Esophagus muscularis mucosa (tissue), 4 donors: ENCODE results near the gene BAD. TPM values are rescaled to one million over a fixed set of nuclear protein-coding genes. Genes with fewer than 3 reads are reported as not detected.

Source experiments
- DNase-seq: peaks from one replicate; pipeline ENCODE4 v3.0.0-alpha.2; 2017; ENCODE audit errors: extremely low spot score
- H3K27ac ChIP-seq, 4 donors: fragments of 200-600 bp; sonication (generic); replicated peaks in 1 of 4; 1 replicate in 3 of 4; 2 replicates in 1 of 4; pipeline ENCODE4 v1.5.1; 2016 to 2019; ENCODE audit warnings: mild to moderate bottlenecking in 1 of 4
- H3K27me3 ChIP-seq, 4 donors: fragments of 200-600 bp; sonication (generic); one replicate each; pipeline versions ENCODE4 v1.5.1 to v1.6.0; 2016 to 2019
- H3K36me3 ChIP-seq, 4 donors: fragments of 200-600 bp; sonication (generic); one replicate each; pipeline ENCODE4 v1.5.1; 2016 to 2019
- H3K4me1 ChIP-seq, 4 donors: fragments of 200-600 bp; sonication (generic); one replicate each; pipeline ENCODE4 v1.5.1; 2016 to 2019
- H3K4me3 ChIP-seq, 4 donors: fragments of 200-600 bp; sonication (generic); 1 replicate in 2 of 4; 2 replicates in 2 of 4; pipeline ENCODE4 v1.5.1; 2016 to 2019; ENCODE audit warnings: mild to moderate bottlenecking in 4 of 4, moderate library complexity in 1 of 4
- H3K9me3 ChIP-seq, 4 donors: fragments of 200-600 bp; sonication (generic); 1 replicate in 3 of 4; 2 replicates in 1 of 4; pipeline ENCODE4 v1.5.1; 2016 to 2019
- EP300 ChIP-seq: sonication (generic); formaldehyde crosslinking; IDR thresholded peaks from one replicate; pipeline ENCODE4 v1.6.1; 2017; ENCODE audit warnings: antibody characterized with exemption
- POLR2A ChIP-seq: fragments of 450-650 bp; IDR thresholded peaks from one replicate; pipeline ENCODE4 v1.6.1; 2017; ENCODE audit warnings: antibody characterized with exemption, moderate library complexity, mild to moderate bottlenecking, low read depth
- POLR2AphosphoS5 ChIP-seq, 2 donors: sonication (generic); formaldehyde crosslinking; IDR thresholded peaks; one replicate each; pipeline ENCODE4 v1.6.1; 2017; ENCODE audit warnings: antibody characterized with exemption in 2 of 2
- WGBS: methylation state at CpG from one replicate; pipeline ENCODE4 v1.1.5; 2018; 5-methylcytosine and 5-hydroxymethylcytosine counted together
- intact Hi-C: fragments of 100-400 bp; cut with DNase I; formaldehyde crosslinking; loops from one replicate; pipeline ENCODE4 v1.15.1; 2023
- total RNA-seq, 4 donors: library from RNA; depleted of rRNA; stranded (reverse); fragments of >200 nt; gene quantifications; one replicate each; pipeline versions ENCODE4 v1.1.0 to v1.2.1, GENCODE V29; 2016
- TF ChIP-seq, protein P1 (sequence below), 3 experiments: fragments of 200-600 bp in 2 of 3; fragments of 450-650 bp in 1 of 3; sonication (generic) in 2 of 3; IDR thresholded peaks; one replicate each; pipeline ENCODE4 v1.5.1; 2017 to 2019; ENCODE audit warnings: antibody characterized with exemption in 3 of 3, mild to moderate bottlenecking in 2 of 3, moderate library complexity in 1 of 3

The BAD gene
- total RNA-seq, 4 donors from 2014 or later: 99.3 to 138 (median 122) TPM

DNA sequence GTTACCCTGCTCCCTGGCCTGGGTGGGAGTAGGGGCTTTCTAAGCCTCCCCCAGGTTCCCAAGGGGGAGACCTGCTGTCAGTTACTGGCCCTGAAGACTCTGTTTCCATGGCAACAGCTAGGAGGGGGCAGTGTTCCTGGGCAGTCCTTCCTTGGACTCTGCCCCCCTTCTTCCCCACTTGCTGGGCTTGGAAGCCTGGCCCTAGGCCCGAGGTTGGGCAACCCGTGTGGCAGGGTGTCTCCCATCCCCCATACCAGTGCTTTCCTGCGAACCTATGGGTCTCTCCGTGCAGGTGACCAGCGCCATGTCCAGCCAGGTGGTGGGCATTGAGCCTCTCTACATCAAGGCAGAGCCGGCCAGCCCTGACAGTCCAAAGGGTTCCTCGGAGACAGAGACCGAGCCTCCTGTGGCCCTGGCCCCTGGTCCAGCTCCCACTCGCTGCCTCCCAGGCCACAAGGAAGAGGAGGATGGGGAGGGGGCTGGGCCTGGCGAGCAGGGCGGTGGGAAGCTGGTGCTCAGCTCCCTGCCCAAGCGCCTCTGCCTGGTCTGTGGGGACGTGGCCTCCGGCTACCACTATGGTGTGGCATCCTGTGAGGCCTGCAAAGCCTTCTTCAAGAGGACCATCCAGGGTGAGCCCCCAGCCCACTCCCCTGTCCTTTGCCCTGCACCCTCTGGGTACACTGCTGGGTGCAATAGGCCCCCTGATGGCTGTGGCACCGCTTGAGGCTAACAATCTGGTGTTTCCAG is 22.6 kb upstream of the BAD start:
- H3K4me1 ChIP-seq: peaks cover 17 to 40% (median 36%) of the 10 kb centered on the region in 4 donors
- intact Hi-C loops: no loop called here

DNA sequence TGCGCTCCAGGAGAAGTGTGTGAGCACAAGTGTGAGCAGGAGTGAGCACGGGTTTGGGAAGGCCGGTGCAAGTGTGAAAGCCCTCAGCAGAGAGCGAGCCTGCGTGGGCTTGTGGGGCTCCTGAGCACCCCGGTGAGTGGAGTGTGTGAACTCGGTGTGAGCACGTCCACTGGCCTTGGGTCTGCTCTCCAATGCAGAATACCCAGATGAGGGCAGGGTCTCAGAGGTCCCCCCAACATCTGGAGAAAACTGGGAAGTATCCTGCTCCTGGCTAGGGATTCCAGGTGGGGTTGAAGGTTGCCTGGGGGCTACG is 22.1 kb upstream of the BAD start:
- Histone ChIP-seq H3K9me3 (no peaks in the 10 kb centered on the region), H3K4me3 (peak overlapping the region; percentile 69 to 84 (median 78)), H3K36me3 (peaks cover 0 to 11% (median 2%) of the 10 kb centered on the region in 4 donors), H3K4me1 (peaks cover 17 to 41% (median 38%) of the 10 kb centered on the region in 4 donors), H3K27me3 (peaks cover 0 to 20% (median 5%) of the 10 kb centered on the region in 4 donors), H3K27ac (peak overlapping the region; percentile 89 to 98 (median 92))
- DNase-seq: no peak
- no peak for TF ChIP-seq POLR2AphosphoS5 (IDR thresholded peaks at IDR 0.05)
- no peak for TF ChIP-seq POLR2A
- TF ChIP-seq, protein P1, sequence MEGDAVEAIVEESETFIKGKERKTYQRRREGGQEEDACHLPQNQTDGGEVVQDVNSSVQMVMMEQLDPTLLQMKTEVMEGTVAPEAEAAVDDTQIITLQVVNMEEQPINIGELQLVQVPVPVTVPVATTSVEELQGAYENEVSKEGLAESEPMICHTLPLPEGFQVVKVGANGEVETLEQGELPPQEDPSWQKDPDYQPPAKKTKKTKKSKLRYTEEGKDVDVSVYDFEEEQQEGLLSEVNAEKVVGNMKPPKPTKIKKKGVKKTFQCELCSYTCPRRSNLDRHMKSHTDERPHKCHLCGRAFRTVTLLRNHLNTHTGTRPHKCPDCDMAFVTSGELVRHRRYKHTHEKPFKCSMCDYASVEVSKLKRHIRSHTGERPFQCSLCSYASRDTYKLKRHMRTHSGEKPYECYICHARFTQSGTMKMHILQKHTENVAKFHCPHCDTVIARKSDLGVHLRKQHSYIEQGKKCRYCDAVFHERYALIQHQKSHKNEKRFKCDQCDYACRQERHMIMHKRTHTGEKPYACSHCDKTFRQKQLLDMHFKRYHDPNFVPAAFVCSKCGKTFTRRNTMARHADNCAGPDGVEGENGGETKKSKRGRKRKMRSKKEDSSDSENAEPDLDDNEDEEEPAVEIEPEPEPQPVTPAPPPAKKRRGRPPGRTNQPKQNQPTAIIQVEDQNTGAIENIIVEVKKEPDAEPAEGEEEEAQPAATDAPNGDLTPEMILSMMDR (IDR thresholded peaks at IDR 0.05): no peak
- TF ChIP-seq EP300: no peak
- WGBS: 26% methylated on average over 9 of the region's 9 CpGs
- intact Hi-C loops: no loop called here

More for the DNA sequence above, 22.6 kb upstream of the BAD start:
- Histone ChIP-seq H3K9me3 (no peaks in the 10 kb centered on the region), H3K27me3 (peaks cover 0 to 15% (median 2%) of the 10 kb centered on the region in 4 donors), H3K4me3 (peak overlapping the region; percentile 69 to 84 (median 78)), H3K27ac (peak overlapping the region; percentile 89 to 98 (median 92)), H3K36me3 (peaks cover 0 to 11% (median 2%) of the 10 kb centered on the region in 4 donors)
- WGBS: 100% methylated on average over 1 of the region's 15 CpGs
- TF ChIP-seq, protein P1 (IDR thresholded peaks at IDR 0.05): no peak
- TF ChIP-seq EP300 (no peak), POLR2A (no peak), POLR2AphosphoS5 (IDR thresholded peaks at IDR 0.05) (peak in 1 of 2 donors; percentile 9)
- no peak for DNase-seq

DNA sequence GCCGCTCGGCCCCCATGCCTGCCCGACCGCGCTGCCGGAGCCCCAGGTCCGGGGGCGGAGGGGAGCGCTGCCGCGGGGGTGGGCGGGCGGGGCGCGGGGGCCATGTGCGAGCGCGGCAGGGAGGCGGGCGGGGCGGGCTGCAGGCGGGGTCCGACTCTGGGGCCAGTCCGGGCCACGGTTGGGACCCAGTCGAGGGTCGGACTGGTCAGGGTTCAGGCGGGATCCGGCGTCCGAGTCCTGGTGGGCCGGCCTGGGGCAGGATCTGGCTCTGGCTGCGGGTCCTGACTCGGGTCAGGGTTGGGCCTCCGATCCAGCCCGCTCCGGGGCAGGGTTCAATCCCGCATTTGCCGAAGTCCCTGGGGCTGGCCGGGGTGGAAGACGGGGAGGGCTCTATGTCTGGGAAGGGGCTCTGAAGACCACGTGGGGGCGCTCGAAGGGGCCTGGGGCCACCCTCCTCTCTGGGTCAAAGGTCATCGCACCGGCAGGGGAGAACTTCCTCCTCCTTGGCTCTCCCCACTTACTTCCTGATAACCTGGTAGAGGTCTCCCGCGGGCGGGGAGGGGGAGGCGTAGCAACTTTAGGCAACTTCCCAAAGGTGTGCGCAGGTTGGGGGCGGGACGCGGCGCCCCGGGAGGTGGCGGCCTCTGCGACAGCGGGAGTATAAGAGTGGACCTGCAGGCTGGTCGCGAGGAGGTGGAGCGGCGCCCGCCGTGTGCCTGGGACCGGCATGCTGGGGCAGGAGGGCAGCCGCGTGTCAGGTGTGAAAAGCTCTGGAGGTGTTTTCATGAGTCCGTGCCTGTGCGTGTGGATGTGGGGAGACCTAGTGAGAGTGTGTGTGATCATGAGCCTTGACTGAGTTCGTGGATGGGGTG is 21.5 kb upstream of the BAD start:
- H3K4me1 ChIP-seq: peaks cover 17 to 47% (median 43%) of the 10 kb centered on the region in 4 donors
- H3K36me3 ChIP-seq: peaks cover 0 to 9% (median under 1%) of the 10 kb centered on the region in 4 donors
- H3K4me3 ChIP-seq: peak overlapping the region; percentile 69 to 84 (median 78)
- peaks cover 0 to 25% (median 6%) of the 10 kb centered on the region in 4 donors for H3K27me3 ChIP-seq
- no peak for TF ChIP-seq POLR2A
- TF ChIP-seq, protein P1 (IDR thresholded peaks at IDR 0.05): peak in 1 of 3 experiments; percentile 10
- 2% methylated on average over 31 of the region's 71 CpGs for WGBS
- no peaks in the 10 kb centered on the region for H3K9me3 ChIP-seq
- intact Hi-C loops: no loop called here
- H3K27ac ChIP-seq: peak overlapping the region; percentile 89 to 98 (median 92)
- peak; percentile 94 for DNase-seq

DNA sequence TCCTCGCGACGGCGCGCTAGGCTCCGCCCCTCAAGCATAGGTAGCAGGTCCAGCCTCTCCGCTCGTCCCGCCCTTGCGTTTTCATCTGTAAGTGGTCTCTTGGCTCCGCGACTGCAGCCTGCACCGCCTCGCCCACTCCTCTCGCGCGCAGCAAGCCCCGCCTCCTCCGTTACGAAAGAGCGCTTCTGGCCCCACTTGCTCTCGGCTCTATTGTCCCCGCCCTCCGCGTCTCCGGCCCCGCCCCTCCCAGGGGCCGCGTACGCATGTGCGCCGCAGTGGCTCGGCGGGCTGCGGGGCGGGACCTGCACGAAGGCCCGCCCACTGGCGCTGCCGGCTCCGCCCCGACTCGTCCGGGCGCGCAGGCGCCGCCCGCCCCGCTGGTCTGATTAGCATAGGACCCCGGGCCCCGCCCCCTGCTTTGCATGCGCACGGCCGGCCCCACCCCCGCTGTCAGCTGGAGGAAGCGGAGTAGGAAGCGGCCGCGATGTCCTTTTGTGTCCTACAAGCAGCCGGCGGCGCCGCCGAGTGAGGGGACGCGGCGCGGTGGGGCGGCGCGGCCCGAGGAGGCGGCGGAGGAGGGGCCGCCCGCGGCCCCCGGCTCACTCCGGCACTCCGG is 20.7 kb upstream of the BAD start, which contains the start of gene ESRRA:
Gene ESRRA, plus strand, starts transcription at position 450 of the 616 bp plus-strand sequence. CDS start 1,656 bp downstream, outside the sequence.
- H3K9me3 ChIP-seq: no peaks in the 10 kb centered on the region
- peak; percentile 100 for DNase-seq
- peaks cover 24 to 54% (median 51%) of the 10 kb centered on the region in 4 donors for H3K4me1 ChIP-seq
- WGBS: 0% methylated on average over 1 of the region's 81 CpGs
- no peak for TF ChIP-seq EP300
- TF ChIP-seq, protein P1 (IDR thresholded peaks at IDR 0.05): peak in 1 of 3 experiments; percentile 18
- TF ChIP-seq POLR2A: no peak
- TF ChIP-seq POLR2AphosphoS5 (IDR thresholded peaks at IDR 0.05): peak; percentile 88 to 89
- intact Hi-C loops: no loop called here
- peak within 1 kb of the TSS; percentile 69 to 84 (median 78) for H3K4me3 ChIP-seq
- peaks cover 0 to 32% (median 10%) of the 10 kb centered on the region in 4 donors for H3K27me3 ChIP-seq
- H3K27ac ChIP-seq: peak within 1 kb of the TSS; percentile 89 to 98 (median 92)
- peaks cover 0 to 5% (median 0%) of the 10 kb centered on the region in 4 donors for H3K36me3 ChIP-seq
